ENCODE measurements around the gene TAAR9.

DNA sequence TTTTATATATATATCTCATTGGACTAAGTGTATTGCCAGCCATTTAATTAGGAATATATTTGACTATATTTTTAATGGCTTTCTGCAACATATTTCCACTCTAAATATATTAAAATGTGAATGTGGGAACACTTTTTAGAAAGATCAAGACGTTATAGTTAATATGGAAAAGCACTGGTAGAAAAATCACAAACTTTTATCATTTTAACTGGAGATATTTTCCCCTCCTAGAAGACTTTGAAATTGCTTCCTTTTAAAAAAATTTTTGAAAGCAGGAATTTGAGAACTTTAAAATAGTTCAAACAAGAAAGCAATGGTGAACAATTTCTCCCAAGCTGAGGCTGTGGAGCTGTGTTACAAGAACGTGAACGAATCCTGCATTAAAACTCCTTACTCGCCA lies at the start of gene TAAR9:
- no peak for TF ChIP-seq YY1 (IDR thresholded peaks at IDR 0.05; ENCODE audit: extremely low read depth, insufficient replicate concordance, low read depth, low read length)
- TF ChIP-seq POLR2AphosphoS5 (IDR thresholded peaks at IDR 0.05; ENCODE audit: low read depth, low read length) = no peak
- TF ChIP-seq, protein P1, sequence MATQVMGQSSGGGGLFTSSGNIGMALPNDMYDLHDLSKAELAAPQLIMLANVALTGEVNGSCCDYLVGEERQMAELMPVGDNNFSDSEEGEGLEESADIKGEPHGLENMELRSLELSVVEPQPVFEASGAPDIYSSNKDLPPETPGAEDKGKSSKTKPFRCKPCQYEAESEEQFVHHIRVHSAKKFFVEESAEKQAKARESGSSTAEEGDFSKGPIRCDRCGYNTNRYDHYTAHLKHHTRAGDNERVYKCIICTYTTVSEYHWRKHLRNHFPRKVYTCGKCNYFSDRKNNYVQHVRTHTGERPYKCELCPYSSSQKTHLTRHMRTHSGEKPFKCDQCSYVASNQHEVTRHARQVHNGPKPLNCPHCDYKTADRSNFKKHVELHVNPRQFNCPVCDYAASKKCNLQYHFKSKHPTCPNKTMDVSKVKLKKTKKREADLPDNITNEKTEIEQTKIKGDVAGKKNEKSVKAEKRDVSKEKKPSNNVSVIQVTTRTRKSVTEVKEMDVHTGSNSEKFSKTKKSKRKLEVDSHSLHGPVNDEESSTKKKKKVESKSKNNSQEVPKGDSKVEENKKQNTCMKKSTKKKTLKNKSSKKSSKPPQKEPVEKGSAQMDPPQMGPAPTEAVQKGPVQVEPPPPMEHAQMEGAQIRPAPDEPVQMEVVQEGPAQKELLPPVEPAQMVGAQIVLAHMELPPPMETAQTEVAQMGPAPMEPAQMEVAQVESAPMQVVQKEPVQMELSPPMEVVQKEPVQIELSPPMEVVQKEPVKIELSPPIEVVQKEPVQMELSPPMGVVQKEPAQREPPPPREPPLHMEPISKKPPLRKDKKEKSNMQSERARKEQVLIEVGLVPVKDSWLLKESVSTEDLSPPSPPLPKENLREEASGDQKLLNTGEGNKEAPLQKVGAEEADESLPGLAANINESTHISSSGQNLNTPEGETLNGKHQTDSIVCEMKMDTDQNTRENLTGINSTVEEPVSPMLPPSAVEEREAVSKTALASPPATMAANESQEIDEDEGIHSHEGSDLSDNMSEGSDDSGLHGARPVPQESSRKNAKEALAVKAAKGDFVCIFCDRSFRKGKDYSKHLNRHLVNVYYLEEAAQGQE (IDR thresholded peaks at IDR 0.05; ENCODE audit: low read depth) = no peak
- TF ChIP-seq, protein P2, sequence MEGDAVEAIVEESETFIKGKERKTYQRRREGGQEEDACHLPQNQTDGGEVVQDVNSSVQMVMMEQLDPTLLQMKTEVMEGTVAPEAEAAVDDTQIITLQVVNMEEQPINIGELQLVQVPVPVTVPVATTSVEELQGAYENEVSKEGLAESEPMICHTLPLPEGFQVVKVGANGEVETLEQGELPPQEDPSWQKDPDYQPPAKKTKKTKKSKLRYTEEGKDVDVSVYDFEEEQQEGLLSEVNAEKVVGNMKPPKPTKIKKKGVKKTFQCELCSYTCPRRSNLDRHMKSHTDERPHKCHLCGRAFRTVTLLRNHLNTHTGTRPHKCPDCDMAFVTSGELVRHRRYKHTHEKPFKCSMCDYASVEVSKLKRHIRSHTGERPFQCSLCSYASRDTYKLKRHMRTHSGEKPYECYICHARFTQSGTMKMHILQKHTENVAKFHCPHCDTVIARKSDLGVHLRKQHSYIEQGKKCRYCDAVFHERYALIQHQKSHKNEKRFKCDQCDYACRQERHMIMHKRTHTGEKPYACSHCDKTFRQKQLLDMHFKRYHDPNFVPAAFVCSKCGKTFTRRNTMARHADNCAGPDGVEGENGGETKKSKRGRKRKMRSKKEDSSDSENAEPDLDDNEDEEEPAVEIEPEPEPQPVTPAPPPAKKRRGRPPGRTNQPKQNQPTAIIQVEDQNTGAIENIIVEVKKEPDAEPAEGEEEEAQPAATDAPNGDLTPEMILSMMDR (IDR thresholded peaks at IDR 0.05 in 2 of 3, conservative IDR thresholded peaks at IDR 0.05 in 1 of 3; ENCODE audit: borderline replicate concordance in 1 of 3, insufficient read depth in 1 of 3, low read depth in 2 of 3, low read length in 2 of 3) = no peak
- TF ChIP-seq RAD21 (IDR thresholded peaks at IDR 0.05; ENCODE audit: low read depth) = no peak
- TF ChIP-seq, protein P3, sequence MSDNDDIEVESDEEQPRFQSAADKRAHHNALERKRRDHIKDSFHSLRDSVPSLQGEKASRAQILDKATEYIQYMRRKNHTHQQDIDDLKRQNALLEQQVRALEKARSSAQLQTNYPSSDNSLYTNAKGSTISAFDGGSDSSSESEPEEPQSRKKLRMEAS (IDR thresholded peaks at IDR 0.05) = no peak
- TF ChIP-seq SP1 (IDR thresholded peaks at IDR 0.05; ENCODE audit: low read depth) = no peak
- TF ChIP-seq EGR1 (IDR thresholded peaks at IDR 0.05; ENCODE audit: low read depth) = no peak
- no peak for TF ChIP-seq POLR2A (IDR thresholded peaks at IDR 0.05; ENCODE audit: borderline replicate concordance, extremely low read depth, insufficient read depth, insufficient read length)
- TF ChIP-seq EZH2phosphoT487 (IDR thresholded peaks at IDR 0.05; ENCODE audit: borderline replicate concordance) = no peak
- TF ChIP-seq, protein P4, sequence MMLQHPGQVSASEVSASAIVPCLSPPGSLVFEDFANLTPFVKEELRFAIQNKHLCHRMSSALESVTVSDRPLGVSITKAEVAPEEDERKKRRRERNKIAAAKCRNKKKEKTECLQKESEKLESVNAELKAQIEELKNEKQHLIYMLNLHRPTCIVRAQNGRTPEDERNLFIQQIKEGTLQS (IDR thresholded peaks at IDR 0.05) = no peak
- no peak for TF ChIP-seq ZNF274 (IDR thresholded peaks at IDR 0.05; ENCODE audit: low read depth, low read length)
- no peak for TF ChIP-seq EZH2 (IDR thresholded peaks at IDR 0.05)
- TF ChIP-seq JUND (IDR thresholded peaks at IDR 0.05) = no peak
